NCI-H1694 treated with DMSO at 0.1 percent for 48 hours (cell line): ENCODE results near the gene ERG.

Experiments
- DNase-seq: peaks from one replicate; lab custom pipeline; 2025; lab: John Stamatoyannopoulos, UW

Gene ERG

DNA sequence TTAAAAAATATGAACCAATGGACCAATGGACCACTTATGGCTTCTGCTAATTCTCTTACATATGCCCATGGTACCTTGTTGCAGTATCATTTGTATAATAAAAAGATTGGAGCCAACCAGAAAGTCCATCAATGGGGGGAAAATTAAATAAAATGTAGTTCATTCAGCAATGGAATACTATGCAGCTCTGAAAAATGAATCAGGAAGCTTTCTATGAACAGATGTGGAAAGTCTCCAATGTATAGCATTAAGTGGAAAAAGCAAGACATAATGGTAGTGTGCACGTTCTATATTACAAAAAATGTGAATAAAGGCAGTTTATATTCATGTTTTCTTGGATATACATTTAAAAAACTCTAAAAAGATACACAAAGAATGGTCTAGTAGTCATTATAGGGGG, 140.2 kb downstream of the ERG start:
- no peak for DNase-seq

DNA sequence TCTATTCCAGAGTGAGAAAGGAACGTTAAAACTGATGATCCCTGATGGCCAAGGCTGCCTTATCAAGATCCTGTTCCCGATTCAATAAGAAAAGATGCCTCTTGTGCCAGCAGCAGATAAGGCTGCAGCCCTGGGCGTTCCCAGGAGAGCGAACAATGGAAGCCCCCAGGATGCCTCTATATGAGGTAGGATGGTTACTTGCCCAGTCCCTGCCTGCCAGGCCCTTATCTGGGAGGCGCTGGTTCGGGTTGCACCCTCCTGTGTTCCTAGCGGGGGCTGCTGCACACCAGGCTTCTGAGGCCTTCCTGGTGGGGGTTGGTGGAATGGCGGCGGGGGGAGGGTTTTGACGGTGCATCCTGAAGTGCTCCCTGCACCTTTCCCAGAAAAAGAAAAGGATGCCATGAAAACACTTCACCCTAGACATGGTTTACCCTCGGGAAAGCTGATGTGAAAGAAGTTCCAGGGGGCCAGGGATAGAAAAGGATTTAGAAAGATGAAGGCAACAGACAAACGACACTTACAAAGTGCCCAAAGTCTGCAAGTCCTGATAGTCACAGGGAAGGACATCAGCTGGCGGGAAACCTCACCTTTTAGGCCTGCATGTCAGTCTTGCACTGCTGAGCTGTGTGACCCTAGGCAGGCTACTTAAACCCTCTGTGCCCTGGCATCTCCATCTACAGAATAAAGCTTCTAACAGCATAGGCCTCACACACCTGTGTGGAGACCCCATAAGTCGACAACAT, 141.2 kb downstream of the ERG start:
- DNase-seq = no peak

DNA sequence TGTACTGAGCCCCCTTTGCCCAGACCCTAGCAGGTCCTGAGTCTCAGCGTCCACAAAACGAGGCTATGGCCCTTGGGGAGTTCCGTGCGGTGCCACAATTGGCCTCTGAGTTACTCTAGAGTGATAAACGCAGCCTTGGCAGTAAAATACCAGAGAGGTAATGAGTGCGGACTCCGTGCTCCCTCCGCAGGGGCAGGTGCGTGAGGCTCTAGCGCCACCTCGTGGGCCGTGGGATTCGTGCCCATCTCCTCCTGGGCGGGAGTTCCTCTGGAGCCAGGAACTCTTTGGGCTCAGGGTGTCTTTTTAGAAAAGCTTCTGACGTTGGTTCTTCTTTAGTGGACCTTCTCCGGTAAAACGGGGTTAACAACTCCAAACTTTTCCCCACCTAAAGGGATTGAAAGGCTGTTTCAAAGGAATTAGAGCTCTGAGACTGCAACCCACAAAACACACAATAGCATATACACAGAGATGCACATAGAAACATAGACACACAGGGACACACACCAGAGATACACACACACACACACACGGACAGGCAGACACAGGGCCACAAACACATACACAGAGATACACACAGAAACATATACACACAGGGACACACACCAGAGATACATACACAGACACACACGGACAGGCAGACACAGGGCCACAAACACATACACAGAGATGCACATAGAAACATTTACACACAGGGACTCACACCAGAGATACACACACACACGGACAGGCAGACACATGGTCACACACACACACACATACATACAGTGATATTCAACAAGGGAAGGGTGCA, 142.1 kb downstream of the ERG start:
- peak; percentile 52 for DNase-seq

DNA sequence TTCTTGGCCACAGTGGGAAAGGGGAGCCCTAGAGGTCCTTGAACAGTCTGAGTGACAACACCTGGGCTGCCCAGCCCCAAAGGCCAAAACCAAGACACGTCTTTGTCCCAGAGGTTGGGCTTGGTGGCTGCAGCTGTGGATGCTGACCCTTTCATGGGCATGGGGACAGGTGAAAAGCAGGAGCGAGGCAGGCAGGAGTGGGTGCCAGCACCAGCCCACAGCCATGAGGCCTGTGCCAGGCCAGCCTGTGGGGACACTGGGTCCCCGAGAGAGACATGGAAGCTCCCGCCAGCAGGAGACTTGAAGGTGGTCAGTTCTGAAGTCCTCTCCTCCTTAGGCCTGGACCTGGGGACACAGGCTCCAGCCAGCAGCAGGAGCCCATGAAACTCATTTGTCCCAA, 142.9 kb downstream of the ERG start:
- DNase-seq = no peak

DNA sequence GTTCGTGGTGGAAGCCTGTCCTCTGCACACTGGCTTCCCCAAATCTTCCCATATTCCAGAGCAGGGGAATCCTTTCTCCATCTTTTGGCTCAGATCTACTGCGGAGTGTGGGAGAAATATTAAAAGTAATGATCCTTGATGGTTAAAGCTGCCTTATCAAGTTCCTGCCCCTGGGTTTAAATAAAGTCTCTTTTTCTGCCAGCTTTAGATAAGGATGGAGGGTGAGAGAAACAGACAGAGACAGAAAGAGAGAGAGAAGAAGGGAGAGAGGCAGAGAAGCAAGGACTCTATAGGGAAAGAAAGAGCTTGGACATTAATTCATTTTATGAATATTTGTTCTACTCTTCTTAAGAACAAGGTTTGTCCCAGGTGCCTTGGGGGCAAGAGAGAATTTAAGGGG, 143.5 kb downstream of the ERG start:
- DNase-seq = no peak

DNA sequence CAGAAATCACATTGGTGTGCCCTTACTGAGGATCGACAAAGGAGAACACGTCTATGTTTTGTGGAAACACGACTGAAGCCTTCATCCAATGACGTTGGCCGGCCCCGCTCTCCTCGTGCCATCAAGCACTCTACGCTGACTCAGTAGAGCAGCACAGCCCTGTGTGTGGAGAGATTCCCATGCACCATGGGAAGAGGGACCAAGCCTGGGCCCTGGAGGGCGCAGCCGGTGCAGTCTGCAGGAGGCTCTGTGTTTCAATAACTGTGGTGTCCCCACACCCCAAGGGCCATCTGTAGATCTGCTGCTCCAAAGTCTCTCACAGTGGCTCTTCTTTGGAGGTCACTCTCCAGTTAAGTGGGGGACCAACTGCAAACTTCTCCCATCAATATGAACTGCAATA, 144.0 kb downstream of the ERG start:
- DNase-seq = no peak

DNA sequence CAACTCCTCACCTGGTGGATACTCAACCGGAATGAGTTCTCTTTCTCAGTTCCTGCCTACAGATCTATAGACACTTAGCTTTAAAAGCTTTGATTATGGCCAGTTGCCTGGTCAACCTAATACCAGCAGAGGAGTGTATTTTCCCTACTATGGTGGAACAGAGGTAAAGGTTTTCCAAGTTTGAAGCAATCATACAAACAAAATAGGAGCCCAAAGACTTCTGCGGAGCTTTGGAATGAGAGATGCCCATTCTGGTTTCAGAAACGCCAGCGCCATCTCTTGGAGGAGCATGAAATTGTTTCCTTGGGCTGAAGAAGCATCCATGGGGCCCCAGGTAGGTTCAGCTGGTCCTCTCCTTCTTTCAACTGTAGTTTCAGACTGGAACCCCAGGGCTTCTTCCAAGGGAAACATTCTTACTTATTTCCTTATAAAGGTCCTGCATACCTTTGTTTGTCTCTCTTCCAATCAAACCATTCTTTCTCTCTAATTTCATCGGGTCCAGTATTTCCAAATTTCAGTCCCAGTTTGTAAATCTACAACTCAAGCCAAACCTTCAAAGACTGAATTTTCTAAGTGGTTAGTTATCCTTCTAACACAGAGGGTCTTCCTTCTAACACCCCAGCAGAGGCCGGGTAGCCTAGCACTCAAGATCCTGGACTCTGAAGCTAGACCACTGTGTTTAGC, 145.6 kb downstream of the ERG start:
- DNase-seq = peak; percentile 28

DNA sequence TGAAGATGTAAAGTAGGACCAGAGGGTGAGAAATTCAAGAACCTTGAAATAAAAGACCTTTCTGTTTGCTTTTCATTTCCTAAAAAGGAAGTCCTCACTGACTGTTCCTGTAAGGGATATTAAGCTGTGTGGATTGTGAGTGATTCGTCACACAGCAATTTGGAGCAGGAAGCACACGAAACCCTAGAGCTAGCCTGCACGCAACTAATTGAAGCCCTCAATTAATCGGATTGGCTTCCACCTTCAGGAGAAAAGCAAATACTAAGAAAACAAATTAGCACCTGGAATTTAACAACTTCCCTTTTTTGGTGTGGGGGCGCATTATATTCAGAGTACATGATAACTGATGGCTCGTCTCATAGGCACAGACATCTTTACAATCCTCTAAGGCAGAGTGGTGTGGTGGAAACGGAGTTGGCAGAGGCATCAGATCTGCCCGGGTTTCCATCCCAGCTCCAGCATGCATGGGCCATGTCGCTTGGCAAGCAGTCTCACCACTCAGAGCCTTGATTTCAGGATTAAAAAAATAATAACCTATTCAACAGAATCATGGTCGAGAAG, 146.2 kb downstream of the ERG start:
- DNase-seq = no peak

DNA sequence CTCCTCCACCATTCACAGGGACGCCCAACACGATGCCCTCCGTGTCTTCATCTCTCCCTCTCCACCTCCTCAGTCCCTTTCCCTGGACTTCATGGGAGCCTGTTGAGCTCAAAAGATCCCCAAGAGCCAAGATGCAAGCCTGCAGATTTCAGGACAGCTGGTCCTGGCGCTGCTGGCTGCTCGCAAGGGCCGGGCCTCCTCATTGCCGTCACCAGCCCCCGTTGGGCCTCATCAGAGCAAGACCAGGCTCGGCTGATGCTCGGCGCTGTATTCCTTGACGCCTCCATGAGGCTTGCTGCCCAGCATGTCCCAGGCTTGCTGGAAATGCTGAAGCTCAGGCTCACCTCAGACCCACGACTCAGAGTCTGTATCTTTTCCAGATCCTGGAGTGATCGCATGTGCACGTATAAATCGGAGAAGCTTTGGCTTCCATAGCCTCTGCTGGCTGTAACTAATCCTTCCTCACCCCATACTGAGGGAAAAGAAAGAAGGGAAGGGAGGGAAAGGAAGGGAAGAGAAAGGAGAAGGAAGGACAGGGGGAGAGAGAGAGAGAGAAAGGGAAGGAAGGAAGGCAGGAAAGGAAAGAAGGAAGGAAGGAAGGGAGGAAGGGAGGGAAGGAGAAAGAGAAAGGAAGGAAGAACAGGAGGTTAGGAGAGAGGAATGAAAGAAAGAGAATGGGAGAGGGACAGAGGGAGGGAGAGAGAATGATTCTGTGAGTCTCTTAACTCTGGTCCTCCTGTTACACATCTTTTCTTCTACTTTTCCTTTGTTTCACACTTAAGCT, 146.9 kb downstream of the ERG start:
- DNase-seq = no peak

DNA sequence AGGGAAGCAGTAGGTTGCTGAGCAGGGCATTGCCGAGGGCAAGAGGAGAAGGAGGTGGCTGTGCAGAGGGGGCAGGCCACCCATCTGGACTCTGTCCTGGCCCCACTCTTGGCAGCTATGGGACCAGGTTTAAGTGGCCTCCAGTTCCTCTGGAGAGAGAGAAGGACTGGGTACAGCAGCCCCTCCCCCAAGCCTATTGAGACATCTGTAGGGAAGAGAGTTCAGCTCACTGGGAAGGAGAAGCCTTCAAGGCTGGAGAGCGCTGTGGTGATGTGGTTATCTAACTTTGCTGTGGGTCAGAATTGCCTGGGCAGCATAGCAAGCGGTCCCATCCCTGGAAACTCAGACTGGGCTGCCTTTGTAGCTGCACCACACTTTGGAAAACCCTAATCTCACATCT, 147.6 kb downstream of the ERG start:
- DNase-seq = no peak

DNA sequence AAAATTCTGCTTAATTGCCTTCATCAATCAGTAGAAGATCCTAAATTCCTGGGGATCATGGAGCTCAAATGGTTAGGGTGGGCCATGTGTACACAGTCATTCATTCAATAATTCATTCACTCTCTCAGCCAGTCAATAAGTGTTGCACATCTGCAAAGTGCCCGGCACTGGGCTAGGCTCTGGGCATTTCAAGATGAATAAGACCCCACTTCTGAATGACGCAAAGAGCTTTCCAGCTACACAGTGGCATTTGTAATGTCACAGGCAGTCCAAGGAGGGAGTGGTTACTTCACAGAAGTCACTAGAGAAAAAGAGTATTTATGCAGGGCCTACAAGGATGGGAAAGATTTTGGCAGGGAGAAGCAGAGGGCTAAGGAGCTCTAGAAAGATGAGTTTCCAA, 148.3 kb downstream of the ERG start:
- no peak for DNase-seq

DNA sequence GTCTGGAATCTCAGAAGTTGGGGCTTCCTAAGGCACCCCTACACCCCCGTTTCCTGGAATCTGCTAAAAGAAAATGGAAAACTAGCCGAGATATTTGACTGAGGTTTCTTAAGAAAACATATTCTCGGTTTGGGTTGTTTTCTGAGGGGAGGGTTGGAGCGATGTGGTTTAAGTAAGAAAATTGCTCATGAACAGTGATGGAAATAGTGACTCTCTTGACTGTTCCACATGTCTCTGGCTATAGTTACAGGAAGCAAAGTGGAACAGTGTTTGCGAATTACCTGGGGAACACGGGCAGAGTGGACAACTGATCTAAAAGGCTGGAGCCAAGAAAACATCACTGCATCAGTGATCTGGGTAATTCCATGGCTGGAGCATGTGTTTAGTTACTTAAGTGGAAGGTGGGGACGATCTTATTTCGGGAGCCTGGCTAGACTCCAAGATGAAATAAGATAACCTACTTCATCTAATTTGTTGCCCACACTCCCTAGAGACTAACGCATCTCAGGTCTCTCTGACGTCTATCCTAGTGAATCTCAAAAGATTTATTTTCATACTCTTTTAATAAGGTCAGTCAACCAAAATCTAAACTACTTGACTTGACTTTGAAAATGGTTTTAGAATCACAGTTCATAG, 149.0 kb downstream of the ERG start:
- no peak for DNase-seq

DNA sequence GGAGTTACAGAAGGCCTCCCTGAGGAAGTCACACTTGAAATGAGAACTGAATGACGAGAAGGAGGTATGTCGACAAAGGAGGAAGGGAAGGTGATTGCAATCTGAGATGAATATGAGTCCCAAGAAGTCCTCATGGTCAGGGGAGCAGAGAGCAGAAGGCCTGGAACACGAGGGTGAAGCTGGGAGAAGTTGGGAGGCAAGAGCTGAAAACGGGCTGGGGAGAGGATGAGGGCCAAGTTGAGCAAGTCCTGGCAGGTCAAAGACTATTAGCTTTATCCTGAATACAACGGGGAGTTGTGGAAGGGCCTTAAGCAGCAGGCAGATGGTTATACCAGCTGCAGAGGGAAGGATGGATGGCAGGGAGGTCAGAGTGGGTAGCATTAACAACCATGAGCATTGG, 152.0 kb downstream of the ERG start:
- DNase-seq = no peak

DNA sequence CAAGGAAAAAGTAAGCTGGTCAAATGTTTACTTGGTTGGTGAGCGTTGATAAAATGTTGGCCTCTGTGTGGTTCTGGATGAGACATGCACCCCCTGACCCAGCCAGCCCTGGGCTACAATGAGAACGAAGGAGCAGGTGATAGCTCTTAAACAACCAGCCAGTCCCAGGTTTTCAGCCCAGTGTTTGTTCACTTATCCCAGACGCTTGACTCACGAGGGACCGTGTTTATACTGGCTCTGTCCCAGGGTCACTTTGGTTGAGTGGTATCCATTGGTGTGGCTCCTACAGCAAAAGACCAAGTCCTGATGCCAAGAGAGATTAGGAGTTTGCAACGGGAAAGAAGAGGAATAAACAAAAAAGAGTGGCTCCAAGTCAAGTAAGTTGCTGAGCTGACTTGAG, 154.6 kb downstream of the ERG start:
- no peak for DNase-seq

DNA sequence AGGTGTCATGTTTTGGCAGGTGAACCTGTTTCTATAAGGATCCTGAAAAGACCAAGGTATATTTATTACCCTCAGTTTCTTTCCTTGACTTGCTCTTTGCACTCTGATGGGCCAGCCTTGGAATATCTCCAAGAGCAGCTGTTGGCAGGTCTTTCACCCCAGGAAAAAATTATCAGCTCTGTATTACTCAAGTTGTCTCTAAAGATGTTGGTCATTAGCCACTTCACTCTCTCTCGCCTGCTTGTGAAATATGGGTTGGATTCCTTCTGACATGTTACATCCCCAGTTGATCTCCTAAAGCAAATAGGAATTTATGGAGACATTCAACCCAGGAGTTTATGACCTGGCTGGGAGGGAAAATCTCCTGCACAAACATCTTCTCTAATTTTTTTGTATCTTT, 155.5 kb downstream of the ERG start:
- no peak for DNase-seq

DNA sequence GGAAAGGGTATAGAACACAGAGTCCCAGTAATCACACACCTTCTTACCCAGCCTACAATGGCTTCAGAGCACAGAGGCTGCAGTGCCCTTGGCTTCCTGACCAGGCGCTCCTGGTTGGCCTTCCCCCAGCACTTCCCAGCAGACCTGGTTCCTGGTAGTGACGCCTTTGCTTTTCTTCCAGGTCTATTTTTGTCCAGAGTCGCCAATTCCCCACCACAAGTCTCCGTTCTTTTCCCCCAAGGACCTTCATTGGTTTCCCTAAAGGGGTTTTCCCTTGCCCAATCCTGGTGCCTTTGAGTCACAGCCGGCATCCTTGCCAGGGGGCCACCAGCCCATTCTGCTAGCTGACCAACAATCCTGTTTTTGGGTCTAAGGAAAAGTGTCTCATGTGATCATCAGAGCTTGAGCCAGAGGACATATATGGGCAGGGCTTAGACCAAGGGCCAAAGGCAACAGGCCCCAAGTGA, 156.7 kb downstream of the ERG start:
- DNase-seq = no peak

DNA sequence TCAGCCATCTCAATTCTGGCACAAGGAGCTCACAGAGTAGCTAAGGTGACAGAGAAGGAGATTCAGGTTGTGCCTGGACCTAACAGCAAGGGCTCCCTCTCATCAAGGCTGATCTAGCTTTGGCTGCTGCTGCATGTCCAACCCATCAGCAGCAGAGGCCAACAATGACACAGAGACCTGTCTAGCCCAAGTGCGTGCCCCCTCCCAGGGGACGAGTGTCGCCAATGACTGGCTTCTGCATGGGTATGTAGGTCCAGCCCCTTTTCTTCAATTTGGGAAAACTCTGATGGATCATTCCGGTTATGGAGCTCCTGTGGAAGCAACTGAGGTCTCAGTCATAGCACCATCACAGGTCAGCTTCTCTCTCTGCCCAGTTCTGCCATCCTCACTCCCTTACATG, 158.1 kb downstream of the ERG start:
- no peak for DNase-seq

DNA sequence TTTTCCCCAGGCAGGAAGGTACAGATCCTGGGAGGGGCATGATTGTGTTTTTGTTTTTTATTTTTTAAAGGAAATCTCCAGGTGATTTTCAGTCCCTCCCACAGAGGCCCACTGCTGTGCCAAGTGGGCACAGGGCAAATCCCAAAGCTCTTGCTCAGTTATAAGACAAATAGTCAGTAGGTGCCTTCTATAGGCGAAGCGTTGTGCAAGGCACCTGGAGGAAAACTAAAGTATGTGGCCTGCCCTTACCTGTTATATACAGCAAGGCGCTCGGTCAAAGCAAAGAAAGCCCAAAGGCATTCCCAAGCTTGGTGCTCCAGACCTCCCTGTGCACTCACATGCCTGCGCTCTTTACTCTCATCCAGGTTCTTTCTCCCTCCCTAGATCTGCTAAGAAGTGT, 160.5 kb downstream of the ERG start:
- no peak for DNase-seq

DNA sequence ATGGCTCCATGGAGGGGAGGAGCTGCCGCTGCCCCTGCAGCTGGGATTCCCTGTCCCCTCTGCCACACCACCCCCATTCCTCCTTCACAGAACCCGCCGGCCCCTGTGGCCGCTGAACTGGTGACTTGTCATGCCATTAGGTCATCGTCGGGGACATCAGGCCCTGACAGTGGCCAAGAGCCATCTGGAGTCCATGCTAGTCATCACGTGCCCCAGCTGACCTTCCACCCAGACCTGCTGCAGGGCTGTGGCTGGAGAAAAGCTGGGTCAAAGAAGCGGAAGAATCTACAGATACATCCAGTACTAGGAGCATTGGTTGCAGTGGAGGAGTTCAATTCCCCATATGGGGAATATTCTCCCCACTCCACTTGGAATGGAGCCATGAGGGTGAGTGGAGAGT, 163.4 kb downstream of the ERG start:
- no peak for DNase-seq

DNA sequence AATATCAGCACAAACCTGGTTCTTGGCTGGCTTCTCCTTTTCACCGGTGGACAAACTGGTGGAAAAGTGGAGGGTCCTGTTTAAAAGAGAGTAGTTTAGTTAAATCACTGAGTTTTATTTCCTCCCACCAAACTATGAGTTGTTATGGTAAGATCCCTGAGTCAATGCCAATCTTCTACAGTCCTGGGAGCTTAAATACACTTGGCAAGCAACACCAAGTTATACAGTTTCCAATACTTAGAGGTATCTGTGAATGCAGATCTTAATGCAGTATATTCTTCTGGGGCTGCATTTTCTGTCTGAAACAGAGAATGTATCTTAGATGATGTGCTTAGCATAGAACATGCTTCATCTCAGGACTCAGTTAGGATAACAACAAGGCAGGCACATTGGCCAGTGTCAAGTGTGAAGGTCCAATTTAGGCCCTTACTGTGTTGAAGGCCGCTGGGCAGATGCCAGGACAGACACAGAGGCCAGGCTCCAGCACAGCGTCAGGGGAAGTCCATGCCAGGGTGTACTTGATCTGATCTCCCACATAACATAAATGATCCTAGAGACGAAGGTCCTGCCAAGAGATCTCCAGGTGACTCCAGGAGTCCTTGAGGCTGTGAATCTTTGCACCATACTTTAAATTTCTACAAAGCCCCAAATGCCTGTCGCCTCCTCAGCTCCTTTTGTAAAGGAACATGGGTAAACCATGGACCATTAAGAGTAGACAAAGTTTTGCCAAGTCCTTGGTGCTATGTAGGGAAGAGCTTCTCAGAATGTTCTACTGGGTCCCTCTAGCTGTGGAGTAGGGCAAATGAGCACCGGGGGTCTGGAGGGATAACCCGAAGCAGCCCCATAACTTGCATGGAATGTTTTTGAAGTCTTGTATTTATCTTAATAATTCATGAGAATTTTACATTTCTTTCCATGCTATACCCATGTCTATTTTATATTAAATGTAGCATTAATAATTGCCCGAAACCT, 164.7 kb downstream of the ERG start:
- no peak for DNase-seq
